ENCODE data around the gene PIGH.
"Not testable (repeated sequence)": the region's sequence is repeated elsewhere in the genome, so short reads cannot be mapped to it uniquely, and the experiment has no call there.

The PIGH gene

DNA sequence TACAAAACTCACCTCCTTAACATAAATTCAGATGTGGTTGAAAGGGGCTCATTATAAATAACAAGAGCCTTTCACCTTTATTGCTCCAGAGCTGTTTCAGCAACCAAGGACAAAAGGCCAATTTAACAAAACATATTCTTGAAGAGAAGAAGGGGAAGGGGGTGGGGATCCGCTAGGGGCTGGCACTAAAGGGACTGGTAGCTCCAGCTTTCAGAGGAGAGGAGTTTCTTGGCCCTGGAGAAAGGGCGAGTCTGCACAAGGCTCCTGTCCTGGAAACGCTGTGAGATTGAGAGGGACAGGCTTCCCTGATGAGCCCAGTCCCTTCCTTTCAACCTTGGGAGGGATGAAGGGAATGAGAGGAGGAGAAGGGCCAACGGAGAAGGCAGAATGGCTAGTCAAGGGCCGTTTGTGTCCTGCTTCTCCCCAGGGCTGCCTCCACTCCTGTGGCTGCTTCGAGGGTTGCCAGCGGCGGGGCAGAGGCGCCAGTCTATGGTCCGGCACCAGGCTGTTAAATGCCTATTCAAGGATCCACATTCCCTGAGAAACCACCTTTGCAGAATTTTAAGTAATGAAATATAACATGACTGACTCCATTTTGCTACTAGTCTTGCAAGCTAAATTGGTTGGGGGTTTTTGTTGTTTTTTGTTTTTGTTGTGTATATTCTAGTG is 9.7 kb upstream of the PIGH start:
- DNase-seq (ENCODE audit: low spot score), result no peak

DNA sequence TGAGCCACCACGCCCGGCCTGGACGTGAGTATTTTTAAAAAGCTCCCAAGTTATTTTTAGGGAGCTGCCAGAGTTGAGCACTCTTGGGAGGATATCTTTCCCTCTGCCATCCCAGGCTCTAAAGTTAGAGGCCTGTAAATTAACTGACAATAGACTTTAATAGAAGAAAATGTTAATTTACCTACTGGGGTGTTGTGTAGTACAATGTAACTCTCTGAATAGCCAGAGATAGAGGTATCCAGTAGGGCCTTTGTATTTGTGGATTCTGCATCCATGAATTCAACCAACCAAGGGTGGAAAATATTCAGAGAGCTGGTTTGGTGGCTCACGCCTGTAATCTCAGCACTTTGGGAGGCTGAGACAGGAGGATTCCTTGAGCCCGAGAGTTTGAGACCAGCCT is 7.6 kb upstream of the PIGH start:
- DNase-seq (ENCODE audit: low spot score), result no peak

DNA sequence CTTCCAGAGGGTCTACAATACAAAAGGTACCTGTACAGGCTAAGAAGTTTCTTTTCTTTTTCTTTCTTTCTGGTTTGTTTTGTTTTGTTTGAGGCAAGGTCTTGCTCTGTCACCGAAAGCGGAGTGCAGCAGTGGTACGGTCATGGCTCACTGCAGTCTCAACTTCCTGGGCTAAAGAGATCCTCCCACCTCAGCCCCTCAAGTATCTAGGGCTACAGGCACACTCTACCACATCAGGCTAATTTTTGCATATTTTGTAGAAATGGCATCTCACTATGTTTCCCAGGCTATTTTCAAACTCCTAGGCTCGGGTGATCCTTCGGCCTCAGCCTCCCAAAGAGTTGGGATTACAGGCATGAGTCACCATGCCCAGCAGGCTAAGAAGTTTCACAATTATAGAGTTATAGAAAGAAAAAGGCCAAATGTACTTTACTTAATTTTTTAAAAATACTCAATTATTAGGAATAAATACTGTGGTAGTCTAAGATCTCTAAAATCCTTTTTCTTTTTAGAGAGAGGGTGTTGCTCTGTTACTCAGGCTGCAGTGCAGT is 3.0 kb upstream of the PIGH start:
- no peak for DNase-seq (ENCODE audit: low spot score)

DNA sequence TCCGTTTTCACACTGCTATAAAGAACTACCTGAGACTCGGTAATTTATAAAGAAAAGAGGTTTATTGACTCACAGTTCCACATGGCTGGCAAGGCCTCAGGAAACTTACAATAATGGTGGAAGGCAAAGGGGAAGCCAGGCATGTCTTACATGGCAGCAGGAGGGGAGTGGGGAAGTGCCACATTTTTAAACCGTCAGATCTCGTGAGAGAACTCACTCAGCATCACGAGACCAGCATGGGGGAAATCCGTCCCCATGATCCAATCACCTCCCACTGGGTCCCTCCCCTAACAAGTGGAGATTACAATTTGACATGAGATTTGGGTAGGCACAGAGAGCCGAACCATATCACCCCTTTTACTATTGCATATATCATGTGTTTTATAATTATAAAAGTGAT is 2.0 kb upstream of the PIGH start:
- DNase-seq (ENCODE audit: low spot score), result no peak

DNA sequence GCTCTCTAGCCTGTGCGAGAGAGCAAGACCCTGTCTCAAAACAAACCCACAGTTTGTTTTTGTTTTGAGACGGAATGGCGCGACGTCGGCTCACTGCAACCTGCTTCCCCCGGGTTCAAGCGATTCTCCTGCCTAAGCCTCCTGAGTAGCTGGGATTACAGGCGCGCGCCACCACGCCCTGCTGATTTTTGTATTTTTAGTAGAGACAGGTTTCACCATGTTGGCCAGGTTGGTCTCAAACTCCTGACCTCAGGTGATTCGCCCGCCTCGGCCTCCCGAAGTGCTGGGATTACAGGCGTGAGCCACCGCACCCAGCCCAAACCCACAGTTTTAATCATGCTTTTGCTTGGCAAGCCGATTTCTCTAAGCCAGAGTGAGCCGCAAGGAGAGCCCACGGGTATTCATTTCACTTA is 500 bp upstream of the PIGH start:
- DNase-seq (ENCODE audit: low spot score), result not testable (repeated sequence)

DNA sequence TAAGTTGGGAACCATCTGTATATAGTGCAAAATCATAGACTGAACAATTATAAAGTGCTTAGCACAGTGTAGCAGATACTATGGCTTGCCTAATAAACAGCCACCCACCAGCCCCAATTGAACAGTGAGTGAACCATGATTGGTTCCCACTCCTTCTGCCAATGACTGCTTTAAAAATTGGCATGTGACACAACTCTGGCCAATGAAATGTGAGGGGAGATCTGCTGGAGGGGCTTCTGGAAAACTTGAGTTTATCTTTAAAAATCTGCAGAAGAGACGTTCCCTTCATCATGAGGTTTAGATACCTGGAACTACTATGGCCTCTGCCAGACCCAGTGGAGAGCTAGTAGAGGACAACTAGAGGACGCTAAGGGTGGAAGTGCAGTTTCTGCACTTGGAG is 4.7 kb downstream of the PIGH start:
- DNase-seq (ENCODE audit: low spot score), result no peak

DNA sequence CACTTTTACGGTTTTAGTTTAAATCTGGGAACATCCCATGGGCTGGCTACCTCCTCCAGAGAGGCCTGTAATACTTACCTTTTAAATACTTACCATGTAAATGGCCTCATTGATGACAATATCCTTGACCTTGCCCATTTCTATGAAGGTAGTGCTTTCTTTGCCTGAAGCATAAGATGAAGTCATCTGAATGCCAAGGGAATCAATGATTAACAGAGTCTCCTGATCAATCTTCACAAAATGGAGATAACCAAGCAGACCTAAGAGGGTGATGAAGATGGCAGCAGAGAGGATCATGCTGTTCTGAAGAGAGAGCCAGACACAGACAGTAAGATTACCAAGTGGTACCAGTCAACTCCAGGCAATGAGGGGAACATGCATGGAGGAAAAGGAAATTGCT is 6.4 kb downstream of the PIGH start:
- not testable (repeated sequence) for DNase-seq (ENCODE audit: low spot score)

DNA sequence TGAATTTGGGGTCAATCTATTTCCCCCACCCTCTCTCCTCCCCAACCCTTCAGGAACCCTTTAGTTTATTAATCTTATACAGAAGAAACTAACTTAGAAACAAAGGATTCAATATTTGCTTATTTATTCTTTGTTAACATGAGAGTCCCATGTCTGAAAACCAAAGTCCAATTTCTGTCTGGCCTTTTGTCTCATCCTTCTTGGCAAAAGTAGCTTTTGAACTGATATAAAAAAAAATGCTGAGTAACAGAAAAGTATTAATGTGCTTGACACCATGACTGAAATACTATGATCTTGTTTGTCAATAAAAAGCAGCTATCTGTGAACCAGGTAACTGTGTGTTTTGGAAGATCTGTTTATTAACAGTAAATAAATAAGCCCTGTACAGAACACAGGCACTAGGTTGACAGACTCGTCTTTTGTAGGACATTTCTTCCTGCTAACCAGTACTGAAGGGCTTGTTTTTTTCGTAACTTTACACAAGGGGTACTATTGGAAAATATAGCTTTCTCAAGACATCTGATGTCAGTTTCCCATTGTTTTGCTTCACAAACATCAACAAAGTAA is 10.8 kb downstream of the PIGH start:
- peak; percentile 11 for DNase-seq (ENCODE audit: low spot score)

DNA sequence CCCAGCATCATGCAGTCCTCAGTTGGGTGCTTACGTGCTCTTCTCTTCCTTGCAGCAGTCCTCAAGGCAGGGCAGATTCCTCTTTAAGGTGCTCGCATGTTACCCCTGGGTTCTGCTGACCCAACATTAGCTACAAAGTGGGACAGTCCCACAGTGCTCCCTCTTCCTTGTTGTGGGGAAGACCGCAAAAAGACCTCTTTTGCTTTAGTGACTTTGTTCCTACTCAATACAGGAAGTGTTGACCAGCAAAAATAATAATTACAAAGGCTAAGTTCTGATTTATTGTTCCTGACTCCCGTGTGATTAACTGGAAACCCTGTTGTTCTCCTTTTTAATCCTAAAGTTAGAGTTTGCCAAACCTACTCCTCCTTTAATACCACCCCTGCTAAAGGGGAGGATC is 13.7 kb downstream of the PIGH start:
- no peak for DNase-seq (ENCODE audit: low spot score)

DNA sequence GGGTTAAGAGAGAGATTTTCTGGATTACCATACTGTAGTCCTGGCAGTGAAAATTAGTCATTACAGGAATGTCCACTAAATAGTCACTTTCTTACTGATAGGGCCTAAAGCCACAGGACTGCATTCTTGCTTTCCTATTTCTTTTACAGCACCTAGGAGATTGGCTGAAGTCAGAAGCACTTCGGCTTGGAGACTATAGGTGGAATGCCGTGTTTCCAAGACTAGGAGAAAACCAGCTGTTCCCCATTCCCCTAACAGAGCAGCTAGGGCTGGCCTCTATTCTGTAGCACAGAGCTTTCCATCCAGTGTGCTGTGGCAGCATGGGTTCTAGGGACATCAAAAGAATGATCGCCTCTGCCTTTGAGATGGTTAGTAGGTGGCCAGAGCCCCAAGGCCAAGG is 15.1 kb downstream of the PIGH start:
- no peak for DNase-seq (ENCODE audit: low spot score)

DNA sequence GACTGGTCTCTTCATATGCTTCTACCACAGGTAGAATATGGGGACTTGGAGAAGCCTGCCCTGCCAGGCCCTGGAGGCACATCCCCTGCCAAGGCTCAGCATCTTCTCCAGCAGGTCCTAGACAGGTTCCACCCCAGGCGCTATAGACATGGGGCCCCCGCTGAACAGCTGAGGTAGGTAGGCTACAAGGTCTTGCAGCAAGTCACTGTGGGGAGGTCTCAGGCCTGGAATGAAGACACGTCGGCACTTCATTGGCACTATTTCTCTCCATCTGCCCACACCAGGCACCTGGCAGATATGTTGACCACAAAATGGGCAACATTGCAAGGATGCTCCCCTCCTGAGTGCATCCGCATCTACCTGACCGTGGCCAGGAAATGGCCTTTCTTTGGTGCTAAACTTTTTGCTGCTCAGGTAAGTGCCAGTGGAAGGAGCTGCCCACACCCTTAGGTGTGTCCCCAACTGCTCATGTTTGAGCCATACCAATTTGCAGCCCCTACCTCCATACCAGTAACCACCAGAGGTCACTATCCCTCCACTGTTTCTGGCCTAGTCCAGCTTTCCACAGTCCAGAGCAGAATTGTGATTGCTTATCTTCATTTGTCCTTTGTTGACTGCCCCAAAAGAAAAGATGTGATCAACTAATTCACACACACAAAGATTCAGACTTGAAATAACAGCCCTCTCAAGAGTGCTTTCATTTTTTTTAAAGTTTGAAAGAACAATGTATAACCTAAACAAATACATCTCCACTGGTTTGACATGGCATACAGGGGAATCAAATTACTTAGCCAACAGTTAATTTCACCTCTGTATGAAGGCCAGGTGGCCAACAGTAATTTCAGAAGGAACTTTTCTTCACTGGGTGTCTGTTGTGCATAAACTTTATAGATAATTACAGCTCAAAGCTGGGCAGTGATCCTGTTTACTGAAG is 16.1 kb downstream of the PIGH start:
- DNase-seq (ENCODE audit: low spot score), result peak; percentile 79

DNA sequence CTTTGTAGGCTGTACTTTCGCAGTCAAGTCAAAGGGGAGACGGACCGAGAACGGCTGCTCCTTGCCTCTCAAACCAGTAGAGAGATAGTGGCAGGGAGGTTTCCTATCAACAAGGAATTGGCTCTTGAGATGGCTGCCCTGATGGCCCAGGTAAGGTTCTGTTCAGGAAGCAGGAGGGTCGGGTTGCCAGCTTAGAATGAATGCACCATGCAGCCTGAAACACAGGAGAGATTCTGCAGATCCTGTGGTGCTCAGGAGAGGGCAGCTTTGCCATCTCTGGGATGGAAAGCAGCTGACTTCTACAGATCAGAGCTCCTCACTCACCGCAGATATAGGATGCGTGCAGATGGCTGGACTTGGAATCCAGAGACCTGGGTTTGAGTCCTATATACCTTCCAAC is 18.0 kb downstream of the PIGH start:
- DNase-seq (ENCODE audit: low spot score), result no peak

DNA sequence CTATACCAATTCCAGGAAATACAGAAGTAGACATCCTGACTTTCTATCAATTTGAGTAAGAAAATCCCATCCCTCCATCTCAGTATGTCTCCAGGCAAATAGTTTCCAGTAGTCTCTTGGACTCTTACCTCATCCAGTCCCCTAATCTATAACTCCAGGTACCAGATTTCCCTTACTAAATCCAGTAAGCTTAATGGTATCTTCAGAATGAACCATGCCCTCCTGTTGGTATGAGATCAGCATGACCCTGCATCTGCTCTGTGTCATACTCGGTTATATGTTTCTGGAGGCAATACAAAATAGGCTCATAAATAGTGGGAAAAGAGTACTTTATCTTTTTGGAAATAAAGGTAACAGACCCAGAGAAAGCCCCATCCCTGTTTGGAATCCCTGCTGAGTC is 18.4 kb downstream of the PIGH start:
- no peak for DNase-seq (ENCODE audit: low spot score)

DNA sequence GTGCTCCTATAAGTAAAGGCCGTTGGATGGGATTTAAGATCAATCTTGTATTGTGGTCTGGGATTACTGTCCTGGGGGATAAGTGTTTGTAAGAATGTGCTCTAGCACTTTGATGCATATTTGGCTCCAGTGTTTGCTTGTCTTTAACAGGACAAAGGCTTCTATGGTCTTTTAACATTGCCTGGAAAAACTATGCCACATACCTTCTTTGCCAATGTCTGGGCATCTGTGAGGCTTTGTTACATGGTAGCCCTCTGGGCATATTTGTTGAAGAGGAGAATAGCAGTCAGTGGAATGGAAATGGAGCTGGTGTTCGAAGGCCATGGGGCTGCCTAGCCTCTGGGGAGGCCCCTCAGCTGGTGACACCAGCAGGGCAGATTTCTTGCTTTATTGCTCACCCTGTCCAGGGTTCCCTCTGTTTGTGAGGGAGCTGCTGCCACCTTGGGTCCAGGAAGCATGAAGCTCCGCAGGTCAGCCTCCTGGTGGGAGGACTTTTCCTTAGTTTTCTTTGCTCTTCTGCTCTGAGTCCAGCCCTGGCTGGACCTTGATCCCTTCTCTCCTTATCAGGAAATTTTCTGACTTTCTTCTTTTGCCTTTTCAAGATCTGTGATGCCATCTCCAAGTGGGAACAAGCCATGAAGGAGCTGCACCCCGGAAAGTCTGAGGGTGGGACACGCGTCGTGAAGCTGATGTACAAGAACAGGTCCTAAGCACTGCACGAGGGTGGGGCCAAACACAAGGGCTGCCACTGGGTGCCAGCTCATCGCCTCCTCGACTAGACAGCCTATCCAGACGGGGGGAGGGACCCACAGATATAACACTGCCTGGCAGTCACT is 19.5 kb downstream of the PIGH start:
- DNase-seq (ENCODE audit: low spot score), result no peak

DNA sequence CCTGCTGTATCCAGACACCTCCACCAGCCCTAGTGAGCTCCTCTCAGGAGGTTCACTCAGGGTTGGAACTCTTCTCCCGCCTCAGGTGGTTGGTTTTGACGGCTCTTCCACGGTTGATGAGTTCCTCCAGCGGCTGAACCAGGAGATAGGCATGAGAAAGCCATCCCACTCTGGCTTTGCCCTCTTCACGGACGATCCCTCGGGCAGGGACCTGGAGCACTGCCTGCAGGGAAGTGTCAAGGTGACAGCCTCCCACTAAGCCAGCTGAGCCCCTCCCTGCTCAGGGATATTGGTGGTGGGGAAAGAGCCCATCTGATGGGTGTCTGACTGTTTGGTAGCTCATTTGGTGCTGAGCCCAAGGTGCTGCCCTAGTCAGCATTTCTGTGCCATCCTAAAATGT is 20.4 kb downstream of the PIGH start:
- DNase-seq (ENCODE audit: low spot score), result no peak

DNA sequence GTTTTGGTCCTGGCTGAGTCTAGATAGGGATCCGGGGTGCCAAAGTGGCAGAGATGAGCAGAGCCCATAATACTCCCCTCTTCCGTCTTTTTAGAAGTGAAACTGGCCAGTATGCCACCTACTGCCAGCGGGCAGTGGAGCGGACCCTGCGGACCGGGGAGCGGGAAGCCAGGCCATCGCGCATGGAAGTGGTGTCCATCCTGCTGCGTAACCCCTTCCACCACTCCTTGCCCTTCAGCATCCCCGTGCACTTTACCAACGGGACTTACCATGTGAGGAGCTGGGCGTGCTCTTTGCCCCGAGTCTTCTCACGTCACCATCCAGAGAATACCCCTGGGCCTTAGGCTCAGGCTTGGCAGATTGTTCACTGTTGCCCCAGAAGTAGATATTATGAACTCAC is 21.0 kb downstream of the PIGH start:
- DNase-seq (ENCODE audit: low spot score), result no peak

DNA sequence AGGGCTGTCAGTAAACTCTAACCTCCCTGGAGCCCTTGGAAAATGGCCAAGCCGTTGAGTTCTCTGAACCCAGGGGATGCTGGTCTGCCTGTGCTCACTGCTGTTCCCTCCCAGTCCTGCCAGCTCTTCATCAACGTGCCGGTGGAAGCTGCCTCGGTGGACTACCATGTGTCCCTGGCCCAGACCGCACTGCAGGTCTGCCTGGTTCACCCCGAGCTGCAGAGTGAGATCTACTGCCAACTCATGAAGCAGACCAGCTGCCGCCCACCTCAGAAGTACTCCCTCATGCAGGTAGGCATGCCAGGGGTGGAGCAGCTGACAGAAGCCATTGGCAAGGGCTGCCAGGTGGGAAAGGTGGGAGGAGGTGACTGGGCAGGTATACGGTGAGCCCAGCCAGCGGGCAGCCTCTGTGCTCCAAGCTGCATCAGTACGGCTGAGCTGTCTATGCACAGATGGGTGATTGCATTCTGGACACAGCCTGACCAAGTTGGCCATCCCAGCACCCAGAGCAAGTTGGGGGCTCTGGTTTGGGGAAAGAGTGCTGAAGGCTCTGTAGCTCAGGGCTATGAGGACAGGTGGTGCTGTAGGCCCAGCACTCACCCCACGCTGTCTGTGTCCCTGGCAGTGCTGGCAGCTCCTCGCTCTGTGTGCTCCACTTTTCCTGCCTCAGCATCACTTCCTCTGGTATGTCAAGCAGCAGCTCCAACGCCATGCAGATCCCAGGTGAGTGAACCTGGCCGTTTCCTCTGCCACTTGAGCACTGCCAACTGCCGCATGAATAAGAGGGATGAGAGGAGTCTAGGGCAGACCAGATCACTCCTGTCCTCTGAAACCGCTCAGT is 21.9 kb downstream of the PIGH start:
- DNase-seq (ENCODE audit: low spot score), result no peak

DNA sequence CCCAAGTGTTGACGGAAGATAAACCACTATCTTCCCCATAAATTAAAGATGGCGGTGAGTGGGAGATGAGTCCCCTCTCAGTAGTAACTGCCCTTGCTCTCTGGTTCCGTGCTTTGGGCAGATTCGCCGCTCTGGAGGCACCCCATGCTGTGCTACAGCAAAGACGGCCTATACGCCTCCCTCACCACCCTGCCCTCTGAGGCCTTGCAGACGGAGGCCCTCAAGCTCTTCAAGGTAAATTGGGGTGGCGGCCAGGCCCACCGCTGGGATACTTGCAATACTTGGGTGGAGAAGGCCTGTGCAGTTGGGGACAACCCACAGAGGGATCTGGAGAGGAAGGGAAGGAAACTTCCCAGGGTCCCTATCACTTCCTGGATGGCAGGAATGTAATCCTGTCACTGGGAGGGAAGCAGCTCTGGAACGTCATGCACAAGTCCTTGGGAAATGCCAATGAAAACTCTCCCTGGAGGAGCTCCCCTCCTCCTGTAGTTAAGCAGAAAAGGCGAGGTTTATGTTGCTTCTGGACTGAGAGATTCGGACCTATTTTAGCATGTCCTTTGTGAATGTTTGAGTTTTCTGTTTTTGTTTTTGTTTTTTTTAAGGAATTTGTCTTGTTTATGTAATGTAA is 22.8 kb downstream of the PIGH start:
- DNase-seq (ENCODE audit: low spot score), result no peak

DNA sequence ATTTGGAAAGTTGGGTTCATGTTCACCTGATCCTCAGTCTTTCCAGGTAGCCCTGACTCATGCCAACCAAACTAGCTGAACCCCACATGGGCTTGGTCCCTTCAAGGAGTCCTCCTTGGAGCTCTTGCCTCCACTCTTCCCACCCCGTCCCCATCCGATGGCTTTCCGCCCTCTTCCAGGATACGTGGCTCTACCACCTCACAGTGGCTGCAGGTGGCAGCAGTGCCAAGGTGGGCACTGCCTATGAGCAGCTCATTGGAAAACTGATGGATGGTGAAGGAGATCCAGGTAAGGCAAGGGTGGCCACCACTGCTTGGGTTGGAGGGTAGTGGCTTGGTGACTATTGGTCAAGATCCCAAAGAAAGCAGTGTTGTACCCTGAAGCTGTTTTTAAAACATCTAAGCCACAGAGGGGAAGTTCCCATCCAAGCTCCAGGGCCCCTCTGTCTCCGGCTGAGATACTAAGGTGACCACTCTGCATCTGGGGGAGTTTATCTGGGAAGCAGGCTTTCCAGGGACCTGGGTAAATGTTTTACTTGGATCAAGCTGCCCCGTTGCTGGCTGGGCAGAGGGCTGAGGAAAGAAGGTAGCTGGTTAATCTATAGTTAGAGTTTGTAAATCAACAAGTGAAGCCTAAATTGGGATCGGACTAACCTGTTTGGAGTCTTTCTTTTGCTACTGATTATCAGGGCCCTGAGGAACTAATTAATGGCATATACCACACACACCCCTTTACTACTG is 23.7 kb downstream of the PIGH start:
- no peak for DNase-seq (ENCODE audit: low spot score)

DNA sequence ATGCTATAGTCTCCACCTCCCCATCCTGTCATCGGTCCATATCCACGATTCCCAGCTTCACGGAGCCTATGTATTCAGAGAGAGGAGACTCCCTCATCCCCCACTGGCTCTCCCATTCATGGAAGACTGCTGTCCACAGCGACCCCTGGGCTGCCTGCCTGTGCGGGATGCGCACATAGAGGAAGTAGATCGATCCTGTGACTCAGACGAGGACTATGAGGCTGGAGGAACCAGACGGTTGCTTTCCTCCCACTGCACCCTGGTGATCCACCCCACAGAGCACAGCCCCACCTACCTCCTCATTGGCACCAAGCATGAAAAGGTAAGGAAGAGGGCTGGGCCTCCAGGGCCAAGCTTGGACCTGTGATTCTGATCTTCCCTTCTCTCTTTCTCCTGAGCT is 24.4 kb downstream of the PIGH start:
- no peak for DNase-seq (ENCODE audit: low spot score)

Measured in hematopoietic multipotent progenitor cell treated with erythropoietin and hydrocortisone succinate and interleukin-3 and kit ligand, for 17 days (in vitro differentiated cells).